HL-60 (cell line): ENCODE measurements around the gene SLC16A10.
A peak's percentile ranks its signal among the peaks of the same experiment; 100 is the strongest.

Experiments used
- DNase-seq, 2 experiments: peaks; one replicate each; pipeline ENCODE4 v3.0.0-alpha.2; 2010 to 2020; ENCODE audit warnings: low read depth in 1 of 2, low spot score in 1 of 2
- H3K27ac ChIP-seq: fragments of 250-450 bp; sonication (Bioruptor Pico); replicated peaks from 2 replicates; pipeline ENCODE4 v1.5.1; 2020; ENCODE audit warnings: mild to moderate bottlenecking, moderate library complexity
- H3K27me3 ChIP-seq: fragments of 250-450 bp; sonication (Bioruptor Pico); 2 replicates; pipeline ENCODE4 v1.5.1; 2021; ENCODE audit warnings: mild to moderate bottlenecking, moderate library complexity; ENCODE audit not compliant: insufficient read depth, poor library complexity, severe bottlenecking
- H3K4me3 ChIP-seq: replicated peaks from 2 replicates; pipeline ENCODE4 v1.5.1; 2011; ENCODE audit warnings: mild to moderate bottlenecking, control low read depth, low read length; ENCODE audit not compliant: insufficient read depth
- GABPA ChIP-seq: IDR thresholded peaks from 2 replicates; pipeline ENCODE4 v1.6.1; 2012; ENCODE audit warnings: low read depth
- POLR2AphosphoS5 ChIP-seq: IDR thresholded peaks from 2 replicates; pipeline ENCODE4 v1.6.1; 2012; ENCODE audit warnings: low read depth
- REST ChIP-seq: IDR thresholded peaks from 2 replicates; pipeline ENCODE4 v1.6.1; 2012; ENCODE audit warnings: low read depth; ENCODE audit not compliant: insufficient replicate concordance
- SPI1 ChIP-seq: IDR thresholded peaks from 2 replicates; pipeline ENCODE4 v1.6.1; 2012; ENCODE audit warnings: low read depth, mild to moderate bottlenecking, borderline replicate concordance
- TF ChIP-seq, protein P1 (sequence below): IDR thresholded peaks from one replicate; pipeline ENCODE4 v1.5.1; 2011; ENCODE audit warnings: low read length, control low read depth, inconsistent platforms; ENCODE audit not compliant: insufficient read depth

Gene SLC16A10

GRCh38 chr6:111205502-111205901 is 118.2 kb downstream of the SLC16A10 start:
- Histone ChIP-seq H3K27ac (no peak overlapping the region), H3K27me3 (no peaks in the 10 kb centered on the region), H3K4me3 (no peak overlapping the region)
- DNase-seq: no peak
- TF ChIP-seq, protein P1, sequence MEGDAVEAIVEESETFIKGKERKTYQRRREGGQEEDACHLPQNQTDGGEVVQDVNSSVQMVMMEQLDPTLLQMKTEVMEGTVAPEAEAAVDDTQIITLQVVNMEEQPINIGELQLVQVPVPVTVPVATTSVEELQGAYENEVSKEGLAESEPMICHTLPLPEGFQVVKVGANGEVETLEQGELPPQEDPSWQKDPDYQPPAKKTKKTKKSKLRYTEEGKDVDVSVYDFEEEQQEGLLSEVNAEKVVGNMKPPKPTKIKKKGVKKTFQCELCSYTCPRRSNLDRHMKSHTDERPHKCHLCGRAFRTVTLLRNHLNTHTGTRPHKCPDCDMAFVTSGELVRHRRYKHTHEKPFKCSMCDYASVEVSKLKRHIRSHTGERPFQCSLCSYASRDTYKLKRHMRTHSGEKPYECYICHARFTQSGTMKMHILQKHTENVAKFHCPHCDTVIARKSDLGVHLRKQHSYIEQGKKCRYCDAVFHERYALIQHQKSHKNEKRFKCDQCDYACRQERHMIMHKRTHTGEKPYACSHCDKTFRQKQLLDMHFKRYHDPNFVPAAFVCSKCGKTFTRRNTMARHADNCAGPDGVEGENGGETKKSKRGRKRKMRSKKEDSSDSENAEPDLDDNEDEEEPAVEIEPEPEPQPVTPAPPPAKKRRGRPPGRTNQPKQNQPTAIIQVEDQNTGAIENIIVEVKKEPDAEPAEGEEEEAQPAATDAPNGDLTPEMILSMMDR: no peak
- TF ChIP-seq SPI1: no peak
- TF ChIP-seq REST: no peak
- TF ChIP-seq GABPA: no peak
- TF ChIP-seq POLR2AphosphoS5: no peak

DNA sequence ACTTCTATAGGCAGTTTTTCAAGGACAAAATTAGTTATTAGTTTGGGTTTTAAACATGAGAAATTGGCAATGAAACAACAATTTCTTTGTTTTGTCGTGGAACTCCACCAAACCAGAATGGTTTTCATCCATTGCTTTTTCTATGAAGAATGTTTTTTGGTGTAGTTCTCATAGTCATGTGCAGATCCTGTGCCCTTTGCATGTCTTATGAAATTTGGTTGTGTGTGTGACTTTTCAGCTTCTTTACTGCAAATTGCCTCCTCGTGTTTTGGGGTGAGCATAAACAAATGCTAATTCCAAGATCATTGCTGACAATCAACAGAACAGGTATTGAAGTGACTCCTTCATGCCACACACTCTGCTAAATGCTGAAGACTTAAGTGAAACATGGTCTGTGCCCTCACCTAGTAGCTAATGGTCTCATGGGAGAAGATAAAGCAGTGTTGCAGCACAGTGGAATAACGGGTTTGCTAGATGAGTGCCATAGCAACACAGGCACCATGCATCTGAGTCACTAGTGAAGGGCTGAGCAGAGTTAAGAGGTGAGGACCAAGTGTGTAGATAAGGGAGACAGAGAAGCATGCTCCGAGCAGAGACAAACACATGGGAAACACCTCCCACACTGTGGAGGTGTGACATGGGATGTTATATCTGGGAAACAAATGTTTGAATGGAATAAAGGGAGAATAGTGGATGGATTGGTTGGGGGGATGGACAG is 120.0 kb downstream of the SLC16A10 start:
- Histone ChIP-seq H3K27ac (no peak overlapping the region), H3K4me3 (no peak overlapping the region), H3K27me3 (no peaks in the 10 kb centered on the region)
- TF ChIP-seq REST (no peak), POLR2AphosphoS5 (no peak), SPI1 (no peak), GABPA (no peak)
- TF ChIP-seq, protein P1: no peak
- DNase-seq: no peak

- no peak overlapping the region for H3K27ac ChIP-seq
- H3K27me3 ChIP-seq: no peaks in the 10 kb centered on the region
- no peak for DNase-seq
- H3K4me3 ChIP-seq: no peak overlapping the region
- TF ChIP-seq SPI1 (no peak), GABPA (no peak)
- TF ChIP-seq, protein P1: no peak
Observed at GRCh38 chr6:111208933-111209332, 121.6 kb downstream of the SLC16A10 start.

GRCh38 chr6:111210194-111210728 is 123.0 kb downstream of the SLC16A10 start:
- H3K4me3 ChIP-seq: no peak overlapping the region
- TF ChIP-seq, protein P1: peak; percentile 63
- TF ChIP-seq SPI1: no peak
- no peak for TF ChIP-seq GABPA
- TF ChIP-seq POLR2AphosphoS5: no peak
- no peak for TF ChIP-seq REST
- DNase-seq: peak in 1 of 2 experiments; percentile 19
- H3K27ac ChIP-seq: no peak overlapping the region
- H3K27me3 ChIP-seq: no peaks in the 10 kb centered on the region
